AG04449 (cell line): ENCODE data around the gene SLC7A9.
"Not testable (repeated sequence)": the region's sequence is repeated elsewhere in the genome, so short reads cannot be mapped to it uniquely, and the experiment has no call there.

Experiments
- CTCF ChIA-PET: fragments of 350-600 bp; formaldehyde crosslinking; extraction: SDS; loops from one replicate; lab custom pipeline; 2021; ENCODE audit warnings: antibody characterized with exemption; lab: Yijun Ruan, JAX
- POLR2A ChIA-PET: fragments of 400-600, 350-600 bp; formaldehyde crosslinking; extraction: SDS; loops from one replicate; lab custom pipeline; 2020; ENCODE audit warnings: antibody characterized with exemption, inconsistent platforms; lab: Yijun Ruan, JAX
- DNase-seq: peaks from one replicate; pipeline ENCODE4 v3.0.0-alpha.2; 2010; ENCODE audit warnings: low read depth, low spot score
- H3K4me3 ChIP-seq: 2 replicates; pipeline ENCODE4 v1.5.1; 2011; ENCODE audit warnings: low read depth, mild to moderate bottlenecking, control low read depth, low read length
- TF ChIP-seq, protein P1 (sequence below): IDR thresholded peaks from one replicate; pipeline ENCODE4 v1.5.1; 2011; ENCODE audit warnings: mild to moderate bottlenecking, moderate library complexity, low read length, control low read depth, inconsistent platforms; ENCODE audit not compliant: insufficient read depth; ENCODE audit errors: missing control alignments

The SLC7A9 gene

DNA sequence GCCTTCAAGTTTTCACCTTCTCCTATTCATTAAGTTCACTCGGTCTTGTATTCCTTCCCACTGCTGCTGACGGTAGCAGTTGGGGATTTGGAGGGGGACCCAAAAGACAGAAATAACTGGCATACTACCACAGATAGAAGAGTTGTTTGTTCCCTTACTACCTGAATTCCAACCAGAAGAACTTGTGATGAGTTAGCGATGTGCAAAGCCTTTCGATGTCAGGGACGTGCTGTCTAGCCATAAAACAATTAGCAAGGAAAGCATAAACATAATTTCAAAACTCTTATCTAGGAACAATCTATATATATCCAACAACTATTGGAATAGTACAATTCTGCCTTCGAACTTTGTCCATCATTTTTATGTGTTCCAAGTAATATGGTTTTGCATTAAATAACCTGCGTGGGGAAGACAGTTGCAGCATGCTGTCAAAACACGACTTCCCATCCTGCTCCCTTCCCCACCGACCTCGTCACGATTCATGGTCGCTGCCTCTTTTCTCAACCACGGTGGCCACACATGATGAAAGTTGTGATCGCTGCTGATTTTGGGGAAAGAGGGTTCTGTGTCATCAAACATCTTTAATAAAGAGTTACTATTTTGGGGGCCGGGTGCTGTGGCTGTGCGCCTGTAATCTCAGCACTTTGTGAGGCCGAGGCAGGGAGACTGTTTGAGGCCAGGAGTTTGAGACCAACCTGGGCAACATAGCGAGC, 3.8 kb upstream of the SLC7A9 start:
- POLR2A ChIA-PET: no interaction called here
- TF ChIP-seq, protein P1, sequence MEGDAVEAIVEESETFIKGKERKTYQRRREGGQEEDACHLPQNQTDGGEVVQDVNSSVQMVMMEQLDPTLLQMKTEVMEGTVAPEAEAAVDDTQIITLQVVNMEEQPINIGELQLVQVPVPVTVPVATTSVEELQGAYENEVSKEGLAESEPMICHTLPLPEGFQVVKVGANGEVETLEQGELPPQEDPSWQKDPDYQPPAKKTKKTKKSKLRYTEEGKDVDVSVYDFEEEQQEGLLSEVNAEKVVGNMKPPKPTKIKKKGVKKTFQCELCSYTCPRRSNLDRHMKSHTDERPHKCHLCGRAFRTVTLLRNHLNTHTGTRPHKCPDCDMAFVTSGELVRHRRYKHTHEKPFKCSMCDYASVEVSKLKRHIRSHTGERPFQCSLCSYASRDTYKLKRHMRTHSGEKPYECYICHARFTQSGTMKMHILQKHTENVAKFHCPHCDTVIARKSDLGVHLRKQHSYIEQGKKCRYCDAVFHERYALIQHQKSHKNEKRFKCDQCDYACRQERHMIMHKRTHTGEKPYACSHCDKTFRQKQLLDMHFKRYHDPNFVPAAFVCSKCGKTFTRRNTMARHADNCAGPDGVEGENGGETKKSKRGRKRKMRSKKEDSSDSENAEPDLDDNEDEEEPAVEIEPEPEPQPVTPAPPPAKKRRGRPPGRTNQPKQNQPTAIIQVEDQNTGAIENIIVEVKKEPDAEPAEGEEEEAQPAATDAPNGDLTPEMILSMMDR: no peak
- DNase-seq: no peak
- CTCF ChIA-PET: no interaction called here
- H3K4me3 ChIP-seq: no peak overlapping the region

DNA sequence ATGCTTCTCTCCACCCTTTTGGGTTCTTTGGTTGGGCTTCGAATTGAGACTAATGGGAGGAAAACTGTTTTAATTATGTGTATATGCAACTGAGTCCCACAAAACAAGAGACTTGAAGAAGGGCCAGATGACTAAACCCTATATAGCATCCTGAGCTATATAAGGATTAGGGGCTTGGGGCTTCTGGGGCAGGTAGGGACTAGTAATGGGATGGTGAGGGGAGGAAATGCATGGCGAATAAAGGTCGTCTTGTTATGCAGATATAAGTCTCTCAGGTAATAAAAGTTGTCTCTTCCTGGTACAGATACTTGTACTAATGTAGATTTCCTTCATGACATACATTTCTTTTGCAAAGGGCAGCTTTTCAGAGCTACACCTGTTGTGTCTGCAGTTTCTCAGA, 2.8 kb upstream of the SLC7A9 start:
- POLR2A ChIA-PET: no interaction called here
- CTCF ChIA-PET: no interaction called here
- TF ChIP-seq, protein P1: no peak
- H3K4me3 ChIP-seq: no peak overlapping the region
- no peak for DNase-seq

DNA sequence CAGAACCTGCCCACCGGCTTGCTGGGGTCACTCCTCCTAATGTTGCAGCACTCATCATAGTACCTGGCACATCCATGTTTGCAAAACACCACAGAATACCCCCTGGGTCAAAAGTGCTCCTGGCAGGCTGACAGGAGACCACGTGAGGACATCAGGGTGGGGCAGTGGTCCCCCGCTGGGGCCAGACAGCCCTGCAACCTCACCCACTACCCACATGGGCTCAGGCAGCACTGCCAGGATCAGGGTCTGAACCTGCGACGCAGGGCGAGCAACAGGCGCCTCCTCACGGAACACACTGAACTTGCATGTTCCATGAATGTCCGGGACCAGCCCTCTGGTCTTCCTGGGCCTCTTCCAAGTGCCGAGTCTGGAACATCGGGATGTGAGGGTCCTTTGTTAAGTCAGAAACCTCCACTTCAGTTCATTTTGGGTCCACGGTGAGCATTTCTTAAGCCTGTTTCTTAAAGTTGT, 1.4 kb upstream of the SLC7A9 start:
- no peak overlapping the region for H3K4me3 ChIP-seq
- CTCF ChIA-PET: no interaction called here
- DNase-seq: no peak
- POLR2A ChIA-PET: no interaction called here
- TF ChIP-seq, protein P1: no peak

DNA sequence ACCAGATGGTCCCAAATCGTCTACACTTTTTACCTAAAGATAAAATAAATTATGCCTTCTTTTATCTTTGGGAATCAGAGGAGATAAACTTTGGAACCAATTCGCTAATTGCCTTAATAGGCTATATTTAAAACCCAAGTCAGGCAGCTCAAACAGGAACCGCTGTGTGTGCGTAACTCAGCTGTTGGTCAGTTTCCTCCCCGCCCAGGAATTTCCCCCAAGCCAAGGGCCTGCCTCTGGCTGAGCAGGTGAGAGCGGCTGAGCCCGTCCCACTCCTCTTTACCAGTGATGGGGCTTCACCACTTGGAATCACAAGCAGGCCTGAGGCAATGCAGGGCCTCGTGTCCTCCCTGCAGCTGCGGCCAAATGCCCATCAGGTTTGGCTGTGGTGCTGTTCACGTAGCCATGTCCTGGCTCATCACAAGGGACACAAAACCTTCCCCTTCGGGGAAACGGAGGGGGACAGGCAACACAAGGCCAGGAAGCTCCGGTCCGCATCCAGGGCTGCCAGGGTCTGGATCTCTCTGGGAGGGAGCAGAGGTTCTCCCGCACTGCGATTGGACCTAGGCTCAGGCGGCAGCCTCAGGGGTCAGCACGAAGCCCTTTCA, 503 bp upstream of the SLC7A9 start:
- TF ChIP-seq, protein P1: no peak
- CTCF ChIA-PET: interaction anchor here (0.6 kb wide), 1 partner anchor 1032 kb away, joined by 4 read pairs; no protein-coding TSS in a partner anchor
- DNase-seq: no peak
- POLR2A ChIA-PET: no interaction called here
- H3K4me3 ChIP-seq: no peak overlapping the region

DNA sequence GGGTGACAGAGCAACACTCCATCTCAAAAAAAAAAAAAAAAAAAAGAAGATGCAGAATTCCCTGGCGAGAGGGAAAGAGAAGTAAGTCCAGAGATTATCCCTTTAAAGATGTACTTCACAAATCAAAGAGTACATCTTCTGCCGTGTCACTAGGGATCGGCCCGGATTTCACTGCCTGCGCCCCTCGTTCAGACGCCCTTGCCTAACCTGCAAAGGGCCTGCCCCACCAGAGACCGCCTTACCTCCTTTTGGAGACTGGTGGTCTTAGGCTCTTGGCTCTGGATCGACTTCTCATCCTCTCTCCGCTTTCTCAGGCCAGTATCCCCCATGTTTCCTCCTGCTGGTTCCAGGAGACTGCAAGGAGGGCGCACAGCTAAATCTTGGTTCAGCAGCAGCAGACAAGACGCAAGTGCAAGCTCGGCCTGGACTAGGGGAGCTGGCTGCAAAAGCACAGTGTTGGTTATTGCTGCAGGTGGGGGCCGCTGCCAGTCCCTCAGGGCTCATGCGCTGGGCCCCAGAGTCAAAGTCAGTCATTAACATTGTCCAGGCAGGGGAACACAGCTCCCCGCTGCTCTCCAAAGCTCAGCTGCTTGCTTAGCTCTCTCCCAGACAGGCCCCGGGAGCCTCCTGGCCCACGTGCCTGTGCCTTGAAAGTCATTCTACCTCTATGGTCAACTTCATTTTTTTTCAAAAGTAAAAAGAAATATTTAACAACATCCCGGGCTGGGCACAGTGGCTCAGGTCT, 1.2 kb downstream of the SLC7A9 start:
- TF ChIP-seq, protein P1: no peak
- ChIA-PET POLR2A (no interaction called here), CTCF (no interaction called here)

DNA sequence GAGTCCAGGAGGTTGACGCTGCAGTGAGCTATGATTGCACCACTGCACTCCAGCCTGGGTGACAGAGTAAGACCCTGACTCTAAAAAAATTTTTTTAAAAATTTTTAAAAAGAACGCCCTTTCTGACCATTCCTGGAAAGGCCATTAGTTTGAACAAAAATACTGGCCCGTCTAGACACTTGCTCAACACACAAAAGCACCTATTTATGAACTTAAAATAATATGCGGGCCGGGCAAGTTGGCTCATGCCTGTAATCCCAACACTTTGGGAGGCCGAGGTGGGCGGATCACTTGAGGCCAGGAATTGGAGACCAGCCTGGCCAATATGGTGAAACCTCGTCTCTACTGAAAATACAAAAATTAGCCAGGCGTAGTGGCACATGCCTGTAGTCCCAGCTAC, 2.1 kb downstream of the SLC7A9 start:
- H3K4me3 ChIP-seq, DNase-seq, POLR2A ChIA-PET, CTCF ChIA-PET: not testable (repeated sequence)

More for the DNA sequence above, 1.2 kb downstream of the SLC7A9 start:
- no peak overlapping the region for H3K4me3 ChIP-seq
- no peak for DNase-seq
